Heart left ventricle (tissue), 16 donors: ENCODE results near the gene QKI. TPM values are rescaled to one million over a fixed set of nuclear protein-coding genes. Genes with fewer than 3 reads are reported as not detected.
A peak's percentile ranks its signal among the peaks of the same experiment; 100 is the strongest.
"Not testable (repeated sequence)": the region's sequence is repeated elsewhere in the genome, so short reads cannot be mapped to it uniquely, and the experiment has no call there.

Source experiments
- ATAC-seq, 4 donors: fragments of 200-7000 bp; cut with Tn5 transposase; one replicate each; pipeline ENCODE4 v1.9.1; 2020 to 2022; ENCODE audit warnings: moderate library complexity in 4 of 4, mild to moderate bottlenecking in 3 of 4, moderate number of reproducible peaks in 1 of 4
- DNase-seq, 5 donors: peaks; one replicate each; pipeline ENCODE4 v3.0.0-alpha.2; 2020
- H3K27ac ChIP-seq, 12 donors: fragments of 200-600 bp; sonication (generic) in 4 of 12; one replicate each; pipeline versions ENCODE4 v1.5.0 to v1.8.0; 2016 to 2022; ENCODE audit warnings: mild to moderate bottlenecking in 2 of 12
- H3K27me3 ChIP-seq, 9 donors: fragments of 200-600 bp; sonication (generic) in 2 of 9; one replicate each; pipeline versions ENCODE4 v1.5.1 to v1.8.0; 2016 to 2022; ENCODE audit warnings: mild to moderate bottlenecking in 3 of 9
- H3K36me3 ChIP-seq, 9 donors: fragments of 200-600 bp; sonication (generic) in 2 of 9; one replicate each; pipeline versions ENCODE4 v1.5.0 to v1.8.0; 2018 to 2022; ENCODE audit warnings: mild to moderate bottlenecking in 2 of 9
- H3K4me1 ChIP-seq, 12 donors: fragments of 200-600 bp; sonication (generic) in 4 of 12; one replicate each; pipeline versions ENCODE4 v1.5.0 to v1.8.0; 2016 to 2022; ENCODE audit warnings: mild to moderate bottlenecking in 3 of 12
- H3K4me3 ChIP-seq, 12 donors: fragments of 200-600 bp; sonication (generic) in 4 of 12; one replicate each; pipeline versions ENCODE4 v1.5.0 to v1.8.0; 2017 to 2022; ENCODE audit warnings: mild to moderate bottlenecking in 9 of 12, moderate library complexity in 4 of 12
- H3K9me3 ChIP-seq, 12 donors: fragments of 200-600 bp; sonication (generic) in 4 of 12; one replicate each; pipeline versions ENCODE4 v1.5.0 to v1.8.0; 2016 to 2022; ENCODE audit warnings: mild to moderate bottlenecking in 1 of 12
- CTCF ChIP-seq, 12 donors: fragments of 200-600 bp; sonication (generic) in 4 of 12; IDR thresholded peaks; one replicate each; pipeline versions ENCODE4 v1.5.0 to v1.8.0; 2018 to 2022; ENCODE audit warnings: antibody characterized with exemption in 12 of 12, mild to moderate bottlenecking in 5 of 12
- POLR2A ChIP-seq, 2 donors: fragments of 450-650 bp; IDR thresholded peaks; one replicate each; pipeline ENCODE4 v1.6.1; 2017; ENCODE audit warnings: antibody characterized with exemption in 2 of 2, mild to moderate bottlenecking in 2 of 2, moderate library complexity in 2 of 2
- WGBS, 4 donors: extraction: QIAGEN DNeasy Blood & Tissue Kit in 2 of 4; methylation state at CpG; one replicate each; pipeline versions ENCODE4 v1.1.5 to v1.1.7; 2013 to 2018; 5-methylcytosine and 5-hydroxymethylcytosine counted together
- intact Hi-C, 10 donors: fragments of 100-400 bp; cut with DNase I; formaldehyde crosslinking; loops; one replicate each; pipeline versions ENCODE4 v1.11.1 to v1.14.2; 2022
- polyA plus RNA-seq, 2 donors: library from polyadenylated mRNA; stranded (reverse); fragments of 200-250 nt; gene quantifications; one replicate each; pipeline ENCODE4 v1.2.3, GENCODE V29; 2013
- total RNA-seq, 9 donors: library from RNA; depleted of rRNA in 2 of 9; stranded (reverse); fragments of >200 nt in 2 of 9; fragmentation: NEBNext Ultra II Directional in 3 of 9; extraction: Animal tissue kit (Norgen Biotek cat#: 25700) in 3 of 9; gene quantifications; one replicate each; pipeline versions ENCODE4 v1.1.0 to v1.2.4, GENCODE V29; 2016 to 2023
- donor health status: ischemic (EF 13 %, LVEDD 7.1; RV severe dilation, severe dysfunction).
- donor health status: healthy with polysubstance abuse.
- donor health status: DM: no; HTN: yes; CAD: no.
- donor health status: DM: no; HTN: no; CAD: no.
- donor health status: ischemic (EF 25% LVEDD 6.9; RV normal size, moderate dysfunction).
- donor health status: ischemic (EF 25% LVEDD 5.7; RV mildly dilated, moderate dysfunction).
- donor health status: healthy.
- donor health status: DM: yes; HTN: yes; CAD: no.
- donor health status: ischemic (EF 35%, LVEDD 5.7; RV mildly dilated, moderate dysfunction).
- donor health status: nonischemic (EF 11% LVEDD 7.7; RV severe dilation, severe dysfunction).
- donor health status: DM: yes; HTN: yes; CAD: no.
- donor health status: PGD.
- donor health status: ischemic (EF 29% LVEDD 5.4; RV normal size, mild dysfunction).
- donor health status: nonischemic (EF 23%, LVEDD 6.1; RV moderate dilation, normal function).

QKI gene
- total and polyA plus RNA-seq, 11 donors = 80.2 to 607 (median 474) TPM

GRCh38 chr6:163468738-163469137 lies 54.2 kb downstream of the QKI start:
- ATAC-seq = no peak
- peaks cover 0 to 84% (median 54%) of the 10 kb centered on the region in 12 donors for H3K4me1 ChIP-seq

GRCh38 chr6:163469459-163469985 lies 55.0 kb downstream of the QKI start:
- H3K27me3 ChIP-seq = no peaks in the 10 kb centered on the region
- TF ChIP-seq POLR2A (IDR thresholded peaks at IDR 0.05) (no peak), CTCF (IDR thresholded peaks at IDR 0.05) (no peak)
- H3K4me1 ChIP-seq = peaks cover 0 to 84% (median 54%) of the 10 kb centered on the region in 12 donors
- WGBS, 4 donors = 54 to 66% (median 59%) methylated on average over 1 of the region's 1 CpG
- H3K9me3 ChIP-seq = peaks cover 0 to 20% (median 7%) of the 10 kb centered on the region in 12 donors
- H3K27ac ChIP-seq = peak overlapping the region in 1 of 12 donors; percentile 29
- ATAC-seq (no peak), DNase-seq (no peak)
- intact Hi-C loops = no loop called here
- H3K36me3 ChIP-seq = peaks cover 0 to 23% (median 0%) of the 10 kb centered on the region in 9 donors
- H3K4me3 ChIP-seq = no peak overlapping the region

More at GRCh38 chr6:163468738-163469137, 54.2 kb downstream of the QKI start:
- peaks cover 0 to 23% (median 0%) of the 10 kb centered on the region in 9 donors for H3K36me3 ChIP-seq
- no peak for DNase-seq
- H3K27ac ChIP-seq = peak overlapping the region in 1 of 12 donors; percentile 29
- TF ChIP-seq POLR2A (IDR thresholded peaks at IDR 0.05) (no peak), CTCF (IDR thresholded peaks at IDR 0.05) (no peak)
- peaks cover 0 to 20% (median 7%) of the 10 kb centered on the region in 12 donors for H3K9me3 ChIP-seq
- H3K27me3 ChIP-seq = no peaks in the 10 kb centered on the region
- intact Hi-C loops = no loop called here
- WGBS, 4 donors = 30 to 38% (median 35%) methylated on average over 3 of the region's 3 CpGs
- H3K4me3 ChIP-seq = no peak overlapping the region

GRCh38 chr6:163470611-163471010 lies 56.1 kb downstream of the QKI start:
- H3K4me1 ChIP-seq = peaks cover 8 to 84% (median 55%) of the 10 kb centered on the region in 12 donors

GRCh38 chr6:163474581-163474980 lies 60.1 kb downstream of the QKI start:
- 34 to 54% (median 44%) methylated on average over 2 of the region's 2 CpGs for WGBS, 4 donors
- H3K27ac ChIP-seq = no peak overlapping the region
- peak in 2 of 4 donors; percentile 29 to 32 for ATAC-seq

More at GRCh38 chr6:163470611-163471010, 56.1 kb downstream of the QKI start:
- ATAC-seq = no peak
- intact Hi-C loops = no loop called here
- DNase-seq = no peak
- Histone ChIP-seq H3K27me3 (no peaks in the 10 kb centered on the region), H3K9me3 (peaks cover 0 to 20% (median 7%) of the 10 kb centered on the region in 12 donors), H3K4me3 (no peak overlapping the region), H3K27ac (no peak overlapping the region), H3K36me3 (peaks cover 0 to 23% (median 0%) of the 10 kb centered on the region in 9 donors)
- no peak for TF ChIP-seq CTCF (IDR thresholded peaks at IDR 0.05)
- no peak for TF ChIP-seq POLR2A (IDR thresholded peaks at IDR 0.05)

GRCh38 chr6:163476946-163477345 lies 62.4 kb downstream of the QKI start:
- WGBS, 4 donors = 49 to 69% (median 59%) methylated on average over 7 of the region's 7 CpGs
- H3K27ac ChIP-seq, H3K27me3 ChIP-seq, ATAC-seq, H3K4me3 ChIP-seq, intact Hi-C loops, DNase-seq, H3K9me3 ChIP-seq: not testable (repeated sequence)
- Histone ChIP-seq H3K4me1 (peaks cover 9 to 84% (median 57%) of the 10 kb centered on the region in 12 donors), H3K36me3 (peaks cover 0 to 36% (median 25%) of the 10 kb centered on the region in 9 donors)

More at GRCh38 chr6:163474581-163474980, 60.1 kb downstream of the QKI start:
- H3K4me3 ChIP-seq = no peak overlapping the region
- peaks cover 0 to 34% (median 11%) of the 10 kb centered on the region in 9 donors for H3K36me3 ChIP-seq
- DNase-seq = no peak
- intact Hi-C loops = no loop called here
- TF ChIP-seq POLR2A (IDR thresholded peaks at IDR 0.05) (no peak), CTCF (IDR thresholded peaks at IDR 0.05) (no peak)
- no peaks in the 10 kb centered on the region for H3K27me3 ChIP-seq
- peaks cover 0 to 20% (median 7%) of the 10 kb centered on the region in 12 donors for H3K9me3 ChIP-seq
- H3K4me1 ChIP-seq = peaks cover 9 to 76% (median 46%) of the 10 kb centered on the region in 12 donors
